ENCODE data around the gene IFITM5. TPM values are rescaled to one million over a fixed set of nuclear protein-coding genes. Genes with fewer than 3 reads are reported as not detected.

The IFITM5 gene
- total RNA-seq, 4 donors from 2014 or later: not detected

DNA sequence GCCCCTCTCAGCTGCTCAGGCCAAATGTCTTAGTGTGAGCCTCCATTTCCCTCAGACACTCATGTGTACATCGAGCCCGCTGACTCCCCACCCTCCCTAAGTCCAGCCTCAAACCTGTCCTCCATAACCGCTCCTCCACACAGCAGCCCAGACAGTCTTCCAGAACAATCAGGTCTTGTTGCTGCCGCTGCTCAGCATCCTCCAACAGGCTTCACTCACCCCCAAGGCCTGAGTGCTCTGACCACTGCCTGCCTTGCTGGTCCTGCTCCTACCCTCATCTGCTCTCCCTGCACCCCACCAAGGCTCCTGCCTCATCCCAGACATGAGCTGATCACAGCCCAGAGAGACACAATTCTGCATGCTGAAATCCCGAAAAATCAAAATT is 45.4 kb downstream of the IFITM5 start:
- Histone ChIP-seq H3K4me1 (no peaks in the 10 kb centered on the region), H3K4me3 (no peak overlapping the region), H3K36me3 (peaks cover 28 to 51% (median 49%) of the 10 kb centered on the region in 4 donors), H3K27me3 (no peaks in the 10 kb centered on the region), H3K9me3 (no peaks in the 10 kb centered on the region), H3K27ac (replicated peaks in 1 of 4) (no peak overlapping the region)
- TF ChIP-seq POLR2A (IDR thresholded peaks at IDR 0.05; ENCODE audit: low read depth): no peak
- TF ChIP-seq, protein P1, sequence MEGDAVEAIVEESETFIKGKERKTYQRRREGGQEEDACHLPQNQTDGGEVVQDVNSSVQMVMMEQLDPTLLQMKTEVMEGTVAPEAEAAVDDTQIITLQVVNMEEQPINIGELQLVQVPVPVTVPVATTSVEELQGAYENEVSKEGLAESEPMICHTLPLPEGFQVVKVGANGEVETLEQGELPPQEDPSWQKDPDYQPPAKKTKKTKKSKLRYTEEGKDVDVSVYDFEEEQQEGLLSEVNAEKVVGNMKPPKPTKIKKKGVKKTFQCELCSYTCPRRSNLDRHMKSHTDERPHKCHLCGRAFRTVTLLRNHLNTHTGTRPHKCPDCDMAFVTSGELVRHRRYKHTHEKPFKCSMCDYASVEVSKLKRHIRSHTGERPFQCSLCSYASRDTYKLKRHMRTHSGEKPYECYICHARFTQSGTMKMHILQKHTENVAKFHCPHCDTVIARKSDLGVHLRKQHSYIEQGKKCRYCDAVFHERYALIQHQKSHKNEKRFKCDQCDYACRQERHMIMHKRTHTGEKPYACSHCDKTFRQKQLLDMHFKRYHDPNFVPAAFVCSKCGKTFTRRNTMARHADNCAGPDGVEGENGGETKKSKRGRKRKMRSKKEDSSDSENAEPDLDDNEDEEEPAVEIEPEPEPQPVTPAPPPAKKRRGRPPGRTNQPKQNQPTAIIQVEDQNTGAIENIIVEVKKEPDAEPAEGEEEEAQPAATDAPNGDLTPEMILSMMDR (IDR thresholded peaks at IDR 0.05): no peak
- TF ChIP-seq POLR2AphosphoS5 (IDR thresholded peaks at IDR 0.05): no peak
- TF ChIP-seq EP300 (IDR thresholded peaks at IDR 0.05): no peak
- intact Hi-C loops (cut with DNase I): loop anchor here (5.0 kb wide), 1 partner anchor 108 kb away; no protein-coding TSS in a partner anchor
- DNase-seq (ENCODE audit: extremely low spot score): no peak
- WGBS: 68% methylated on average over 5 of the region's 5 CpGs

DNA sequence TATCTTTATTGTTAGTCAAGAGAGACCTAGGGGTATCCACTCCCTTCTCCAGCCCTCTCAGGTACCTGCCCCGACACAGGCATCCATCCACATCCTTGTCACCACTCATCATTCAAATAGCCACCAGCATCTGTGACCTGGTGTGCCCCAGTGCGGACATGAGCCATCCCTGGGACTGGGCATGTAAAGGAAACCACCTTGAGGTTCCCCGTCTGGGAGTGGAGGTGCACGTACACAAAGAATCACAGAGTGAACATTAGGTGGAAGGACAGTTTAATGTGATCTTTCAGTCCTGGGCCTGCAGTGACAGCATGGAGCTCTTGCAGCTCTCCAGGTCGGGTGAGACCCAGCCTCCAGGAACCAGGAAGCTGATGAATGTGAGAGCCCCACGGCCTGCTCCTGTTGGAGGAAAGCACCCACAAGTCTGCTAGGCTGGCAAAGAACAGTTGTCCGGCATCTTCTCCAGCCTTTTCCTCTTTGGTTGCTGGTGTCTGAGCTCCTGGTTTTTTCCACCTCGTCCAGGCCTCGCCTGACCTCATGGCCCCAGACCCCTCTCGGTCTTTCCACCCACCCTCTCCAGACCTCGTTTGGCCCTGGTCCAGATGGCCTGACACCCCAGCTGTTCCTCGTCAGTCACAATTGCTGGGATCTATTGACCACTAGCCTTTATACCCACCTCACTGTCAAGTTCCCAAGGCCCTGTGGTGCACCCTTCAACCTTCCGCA is 46.0 kb downstream of the IFITM5 start:
- intact Hi-C loops (cut with DNase I): loop anchor here (5.0 kb wide), 1 partner anchor 109 kb away; no protein-coding TSS in a partner anchor
- Histone ChIP-seq H3K9me3 (no peaks in the 10 kb centered on the region), H3K4me1 (no peaks in the 10 kb centered on the region), H3K27me3 (no peaks in the 10 kb centered on the region), H3K27ac (replicated peaks in 1 of 4) (no peak overlapping the region), H3K36me3 (peaks cover 34 to 56% (median 55%) of the 10 kb centered on the region in 4 donors), H3K4me3 (no peak overlapping the region)
- WGBS: 65% methylated on average over 12 of the region's 13 CpGs
- TF ChIP-seq POLR2AphosphoS5 (IDR thresholded peaks at IDR 0.05): no peak
- TF ChIP-seq, protein P1 (IDR thresholded peaks at IDR 0.05): no peak
- no peak for TF ChIP-seq POLR2A (IDR thresholded peaks at IDR 0.05; ENCODE audit: low read depth)
- no peak for TF ChIP-seq EP300 (IDR thresholded peaks at IDR 0.05)
- no peak for DNase-seq (ENCODE audit: extremely low spot score)

DNA sequence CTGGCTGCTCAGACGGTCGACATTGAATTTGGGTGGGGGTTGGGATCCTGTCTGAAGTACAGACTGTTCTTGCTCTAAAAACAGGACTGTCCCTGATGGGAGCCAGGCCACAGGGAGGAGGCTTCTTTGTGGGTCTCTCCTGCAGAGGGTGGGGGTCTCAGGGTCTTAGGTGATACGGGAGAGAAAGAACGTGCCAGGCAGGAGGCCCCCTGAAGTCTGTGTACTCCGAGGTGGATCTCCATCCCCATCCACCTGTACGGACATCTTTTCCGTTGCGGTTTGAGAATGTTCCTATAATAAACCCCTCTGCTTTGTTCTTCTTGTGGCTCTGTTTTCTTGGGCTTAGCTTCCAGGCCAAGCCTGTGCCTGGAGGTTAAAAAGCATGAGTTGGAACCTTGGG is 46.7 kb downstream of the IFITM5 start:
- Histone ChIP-seq H3K27ac (replicated peaks in 1 of 4) (no peak overlapping the region), H3K36me3 (peaks cover 41 to 63% (median 62%) of the 10 kb centered on the region in 4 donors), H3K9me3 (no peaks in the 10 kb centered on the region), H3K4me1 (no peaks in the 10 kb centered on the region), H3K4me3 (no peak overlapping the region), H3K27me3 (no peaks in the 10 kb centered on the region)
- 81% methylated on average over 8 of the region's 8 CpGs for WGBS
- intact Hi-C loops (cut with DNase I): loop anchor here (5.0 kb wide), 1 partner anchor 110 kb away; no protein-coding TSS in a partner anchor
- no peak for TF ChIP-seq POLR2A (IDR thresholded peaks at IDR 0.05; ENCODE audit: low read depth)
- TF ChIP-seq, protein P1 (IDR thresholded peaks at IDR 0.05): no peak
- no peak for TF ChIP-seq POLR2AphosphoS5 (IDR thresholded peaks at IDR 0.05)
- TF ChIP-seq EP300 (IDR thresholded peaks at IDR 0.05): no peak
- DNase-seq (ENCODE audit: extremely low spot score): no peak

DNA sequence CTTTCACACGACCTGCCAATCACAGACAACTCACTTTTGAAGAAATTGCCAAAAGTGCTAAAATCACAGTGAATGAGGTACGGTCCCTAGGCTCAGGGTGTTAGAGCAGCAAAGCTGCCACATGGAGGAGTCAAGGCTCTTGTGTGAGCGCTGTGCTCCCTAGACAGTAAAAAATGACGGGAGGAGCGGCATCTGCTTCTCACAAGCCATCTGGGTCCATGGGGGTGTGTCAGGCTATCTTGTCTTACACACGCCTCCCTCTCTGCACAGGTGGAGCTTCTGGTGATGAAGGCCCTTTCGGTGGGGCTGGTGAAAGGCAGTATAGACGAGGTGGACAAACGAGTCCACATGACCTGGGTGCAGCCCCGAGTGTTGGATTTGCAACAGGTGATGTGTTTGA is 47.8 kb downstream of the IFITM5 start:
- intact Hi-C loops (cut with DNase I): loop anchor here (5.0 kb wide), 1 partner anchor 111 kb away; no protein-coding TSS in a partner anchor
- H3K27me3 ChIP-seq: no peaks in the 10 kb centered on the region
- 73% methylated on average over 10 of the region's 10 CpGs for WGBS
- H3K9me3 ChIP-seq: no peaks in the 10 kb centered on the region
- H3K4me3 ChIP-seq: no peak overlapping the region
- H3K36me3 ChIP-seq: peaks cover 46 to 74% (median 73%) of the 10 kb centered on the region in 4 donors
- TF ChIP-seq, protein P1 (IDR thresholded peaks at IDR 0.05): no peak
- no peak for TF ChIP-seq EP300 (IDR thresholded peaks at IDR 0.05)
- no peak for TF ChIP-seq POLR2AphosphoS5 (IDR thresholded peaks at IDR 0.05)
- no peak for TF ChIP-seq POLR2A (IDR thresholded peaks at IDR 0.05; ENCODE audit: low read depth)
- no peaks in the 10 kb centered on the region for H3K4me1 ChIP-seq
- DNase-seq (ENCODE audit: extremely low spot score): no peak
- no peak overlapping the region for H3K27ac ChIP-seq (replicated peaks in 1 of 4)

Data from esophagus muscularis mucosa (tissue), 4 donors.